Nephron progenitor cell (in vitro differentiated cells): ENCODE data around the gene PDCD2.
A peak's percentile ranks its signal among the peaks of the same experiment; 100 is the strongest.

ENCODE experiments used
- DNase-seq: peaks from one replicate; pipeline ENCODE4 v3.0.0; 2021
- H3K27ac Mint-ChIP-seq: 2 replicates; pipeline ENCODE4 v1.8.0; 2021; ENCODE audit warnings: mild to moderate bottlenecking, moderate library complexity, mixed read lengths
- H3K27me3 Mint-ChIP-seq: 2 replicates; pipeline ENCODE4 v1.8.0; 2021; ENCODE audit warnings: mild to moderate bottlenecking, low read depth, mixed read lengths; ENCODE audit not compliant: poor library complexity
- H3K36me3 Mint-ChIP-seq: 2 replicates; pipeline ENCODE4 v1.8.0; 2021; ENCODE audit warnings: low read depth, mixed read lengths
- H3K4me1 Mint-ChIP-seq: 2 replicates; pipeline ENCODE4 v1.8.0; 2021; ENCODE audit warnings: mixed read lengths
- H3K4me3 Mint-ChIP-seq: 2 replicates; pipeline ENCODE4 v1.8.0; 2021; ENCODE audit warnings: mild to moderate bottlenecking, moderate library complexity, mixed read lengths
- H3K9me3 Mint-ChIP-seq: 2 replicates; pipeline ENCODE4 v1.8.0; 2021; ENCODE audit warnings: mild to moderate bottlenecking, moderate library complexity, mixed read lengths
- TF ChIP-seq, protein P1 (sequence below): fragments of 200-600 bp; sonication (generic); IDR thresholded peaks from 2 replicates; pipeline ENCODE4 v1.5.0; 2021; ENCODE audit warnings: antibody characterized with exemption

PDCD2 gene

GRCh38 chr6:170525795-170526194 lies 58.6 kb downstream of the PDCD2 start:
- Mint-ChIP-seq H3K4me1 (peaks cover 15% of the 10 kb centered on the region), H3K27ac (peak overlapping the region; percentile 7), H3K27me3 (no peaks in the 10 kb centered on the region), H3K4me3 (peak overlapping the region; percentile 1), H3K36me3 (peaks cover 4% of the 10 kb centered on the region), H3K9me3 (peaks cover 6% of the 10 kb centered on the region)
- DNase-seq = no peak
- TF ChIP-seq, protein P1, sequence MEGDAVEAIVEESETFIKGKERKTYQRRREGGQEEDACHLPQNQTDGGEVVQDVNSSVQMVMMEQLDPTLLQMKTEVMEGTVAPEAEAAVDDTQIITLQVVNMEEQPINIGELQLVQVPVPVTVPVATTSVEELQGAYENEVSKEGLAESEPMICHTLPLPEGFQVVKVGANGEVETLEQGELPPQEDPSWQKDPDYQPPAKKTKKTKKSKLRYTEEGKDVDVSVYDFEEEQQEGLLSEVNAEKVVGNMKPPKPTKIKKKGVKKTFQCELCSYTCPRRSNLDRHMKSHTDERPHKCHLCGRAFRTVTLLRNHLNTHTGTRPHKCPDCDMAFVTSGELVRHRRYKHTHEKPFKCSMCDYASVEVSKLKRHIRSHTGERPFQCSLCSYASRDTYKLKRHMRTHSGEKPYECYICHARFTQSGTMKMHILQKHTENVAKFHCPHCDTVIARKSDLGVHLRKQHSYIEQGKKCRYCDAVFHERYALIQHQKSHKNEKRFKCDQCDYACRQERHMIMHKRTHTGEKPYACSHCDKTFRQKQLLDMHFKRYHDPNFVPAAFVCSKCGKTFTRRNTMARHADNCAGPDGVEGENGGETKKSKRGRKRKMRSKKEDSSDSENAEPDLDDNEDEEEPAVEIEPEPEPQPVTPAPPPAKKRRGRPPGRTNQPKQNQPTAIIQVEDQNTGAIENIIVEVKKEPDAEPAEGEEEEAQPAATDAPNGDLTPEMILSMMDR = no peak
